Esophagus muscularis mucosa (tissue), 4 donors: Measurements from ENCODE around the gene VARS1.

Source experiments
- CTCF ChIP-seq, 3 experiments: fragments of 200-600 bp in 2 of 3; fragments of 450-650 bp in 1 of 3; sonication (generic) in 2 of 3; IDR thresholded peaks; one replicate each; pipeline ENCODE4 v1.5.1; 2017 to 2019; ENCODE audit warnings: antibody characterized with exemption in 3 of 3, mild to moderate bottlenecking in 2 of 3, moderate library complexity in 1 of 3
- EP300 ChIP-seq: sonication (generic); formaldehyde crosslinking; IDR thresholded peaks from one replicate; pipeline ENCODE4 v1.6.1; 2017; ENCODE audit warnings: antibody characterized with exemption
- POLR2A ChIP-seq: fragments of 450-650 bp; IDR thresholded peaks from one replicate; pipeline ENCODE4 v1.6.1; 2017; ENCODE audit warnings: antibody characterized with exemption, moderate library complexity, mild to moderate bottlenecking, low read depth
- POLR2AphosphoS5 ChIP-seq, 2 donors: sonication (generic); formaldehyde crosslinking; IDR thresholded peaks; one replicate each; pipeline ENCODE4 v1.6.1; 2017; ENCODE audit warnings: antibody characterized with exemption in 2 of 2

GRCh38 chr6:31805939-31806469 lies 10.5 kb upstream of the VARS1 start:
- no peak for TF ChIP-seq CTCF (IDR thresholded peaks at IDR 0.05)
- no peak for TF ChIP-seq POLR2AphosphoS5 (IDR thresholded peaks at IDR 0.05)
- no peak for TF ChIP-seq POLR2A
- no peak for TF ChIP-seq EP300
